GM19099 (cell line): Measurements from ENCODE around the gene ATRIP.

Experiments
- POLR2A ChIP-seq: IDR thresholded peaks from 3 replicates; pipeline ENCODE4 v1.6.1; 2011; ENCODE audit warnings: low read depth; ENCODE audit not compliant: insufficient read length; ENCODE audit errors: extremely low read depth

ATRIP gene

DNA sequence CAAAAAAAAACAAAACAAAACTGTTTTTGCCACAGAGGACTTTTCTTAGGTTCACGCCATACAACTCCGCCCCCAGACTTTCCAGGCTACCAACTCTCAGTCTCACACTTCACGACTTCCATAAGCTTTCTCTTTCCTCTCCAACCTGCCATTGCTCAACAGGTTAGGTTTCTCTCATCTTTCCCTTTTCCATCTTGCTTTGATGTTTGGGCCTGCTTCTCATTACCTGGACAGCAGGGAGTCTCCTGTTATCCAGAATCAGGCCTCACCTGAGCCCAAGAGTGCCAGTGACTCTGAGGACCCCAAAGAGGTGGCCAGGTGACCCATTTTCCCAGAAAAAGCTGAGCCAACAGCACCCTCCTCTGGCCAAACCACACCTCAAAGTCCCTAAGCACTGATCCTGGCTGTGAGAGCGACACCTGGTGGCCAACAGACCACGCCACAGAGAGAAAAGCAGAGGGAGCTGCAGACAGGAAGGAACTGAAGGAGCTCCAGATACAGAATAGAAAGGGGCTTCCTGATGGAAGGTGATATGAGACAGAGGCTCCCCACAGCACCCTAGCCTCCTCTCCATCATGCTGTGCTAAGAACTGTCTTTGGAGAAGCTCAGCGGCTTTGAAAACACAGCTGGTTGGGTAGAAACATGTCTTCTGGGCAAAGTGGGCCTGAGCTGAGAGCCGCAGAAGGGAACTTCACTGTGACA lies 10.6 kb upstream of the ATRIP start:
- no peak for TF ChIP-seq POLR2A

- TF ChIP-seq POLR2A: no peak
Measured at GRCh38 chr3:48436477-48436787, 10.1 kb upstream of the ATRIP start.

GRCh38 chr3:48436855-48437254 lies 9.7 kb upstream of the ATRIP start:
- no peak for TF ChIP-seq POLR2A

DNA sequence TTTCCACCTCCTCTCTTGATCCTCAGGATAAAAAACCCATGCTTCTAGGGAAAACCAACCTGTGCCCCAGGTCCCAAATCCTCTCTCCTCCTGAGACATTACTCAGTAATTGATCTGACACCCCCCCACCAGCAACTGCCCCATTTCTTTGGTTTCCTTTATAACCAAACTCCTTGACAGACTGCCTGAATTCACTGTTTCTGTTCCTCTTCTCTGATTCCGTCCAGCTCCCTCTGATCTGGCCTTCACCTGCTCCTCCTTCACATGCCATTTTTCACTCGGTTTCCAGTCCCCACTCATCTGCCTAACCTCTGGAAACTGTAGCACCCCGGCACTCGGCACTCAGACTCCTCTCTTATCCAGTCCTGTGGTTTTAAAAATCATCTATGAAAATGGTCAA lies 8.7 kb upstream of the ATRIP start:
- no peak for TF ChIP-seq POLR2A

- peak; percentile 84 for TF ChIP-seq POLR2A
Measured at GRCh38 chr3:48439820-48440589, 6.5 kb upstream of the ATRIP start, which contains the start of the genes CCDC51 and TMA7. Gene CCDC51 (minus strand): TSS chr3:48440119. CDS start chr3:48435128, 4,991 bp downstream. Gene TMA7 (plus strand): TSS chr3:48440257. CDS start chr3:48440297, 40 bp downstream.

GRCh38 chr3:48440590-48440958 lies 6.0 kb upstream of the ATRIP start:
- TF ChIP-seq POLR2A: no peak

DNA sequence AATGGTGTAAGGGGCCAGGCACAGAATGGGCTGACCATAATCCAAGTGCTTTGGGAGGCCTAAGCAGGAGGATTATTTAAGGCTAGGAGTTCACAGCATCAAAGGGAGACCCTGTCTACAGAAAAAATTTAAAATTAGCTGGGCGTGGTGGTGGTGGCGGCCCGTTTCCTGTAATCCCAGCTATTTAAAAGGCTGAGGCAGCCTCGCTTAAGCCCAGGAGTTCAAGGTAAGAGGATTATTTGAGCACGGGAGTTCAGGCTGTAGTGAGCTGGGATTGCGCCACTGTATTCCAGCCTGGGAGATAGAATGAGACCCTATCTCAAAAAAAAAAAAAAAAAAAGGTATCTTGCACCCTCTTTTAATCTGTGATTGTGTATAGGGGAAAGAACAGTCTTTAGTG lies 4.6 kb upstream of the ATRIP start:
- TF ChIP-seq POLR2A: no peak

DNA sequence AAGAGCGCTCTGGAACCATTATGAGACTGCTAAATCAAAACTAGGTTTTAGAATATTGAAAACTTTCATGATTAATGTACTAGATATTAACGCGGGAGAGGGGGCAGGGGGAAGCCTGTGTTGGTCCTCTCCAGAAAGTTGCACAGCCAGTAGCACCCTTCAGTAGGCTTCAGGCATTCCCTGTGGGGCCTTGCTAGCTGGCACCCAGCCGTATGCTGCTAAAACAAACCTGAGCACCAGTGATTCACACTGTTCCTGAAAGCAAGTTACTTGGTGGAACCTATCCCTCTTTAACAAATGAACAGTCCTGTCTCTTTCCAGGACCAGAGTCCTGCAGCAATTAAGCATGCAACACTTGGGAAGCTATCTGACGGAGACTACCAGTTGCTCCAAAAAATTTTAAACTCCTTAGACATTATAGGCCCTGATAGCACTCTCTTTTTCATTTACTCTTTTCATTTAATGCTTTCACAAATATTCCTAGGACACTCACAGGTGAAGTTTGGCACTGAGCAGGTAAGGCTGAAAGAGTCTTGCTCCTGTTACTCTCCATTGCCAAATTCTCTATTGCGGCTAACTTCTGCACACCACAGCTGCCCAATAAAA lies 1.2 kb upstream of the ATRIP start:
- peak; percentile 15 for TF ChIP-seq POLR2A

DNA sequence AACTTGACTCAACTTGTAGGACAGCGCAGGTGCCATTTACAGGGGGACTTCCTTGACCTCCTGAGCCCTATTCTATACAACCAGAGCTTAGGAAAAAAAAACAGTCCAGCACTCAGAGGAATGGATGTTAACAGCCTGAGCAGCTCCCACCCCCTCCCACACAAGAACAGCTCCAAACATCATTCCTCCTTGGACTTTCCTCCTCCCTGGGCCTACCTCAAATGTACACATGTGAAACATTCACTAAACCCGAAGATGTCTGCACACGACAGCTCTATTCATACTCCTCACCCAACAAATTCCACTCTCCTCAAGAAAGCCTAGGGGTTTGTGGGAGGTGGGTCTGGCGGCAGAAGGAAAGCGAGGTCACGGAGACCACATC lies 503 bp upstream of the ATRIP start:
- no peak for TF ChIP-seq POLR2A

- no peak for TF ChIP-seq POLR2A
Measured at GRCh38 chr3:48451270-48451669, 4.7 kb downstream of the ATRIP start.

DNA sequence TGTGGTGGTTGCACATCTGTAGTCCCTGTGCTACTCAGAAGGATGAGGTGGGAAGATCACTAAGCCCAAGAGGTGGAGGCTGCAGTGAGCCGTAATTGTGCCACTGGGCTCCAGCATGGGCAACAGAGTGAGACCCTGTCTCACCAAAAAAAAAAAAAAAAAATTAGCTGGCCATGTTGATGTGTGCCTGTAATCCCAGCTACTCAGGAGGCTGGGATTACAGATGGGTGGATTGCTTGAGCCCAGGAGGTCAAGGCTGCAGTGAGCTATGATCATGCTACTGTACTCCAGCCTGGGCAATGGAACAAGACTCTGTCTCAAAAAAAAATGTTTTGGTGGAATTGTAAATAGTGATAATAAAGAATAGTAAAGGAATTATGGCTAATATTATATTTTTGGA lies 9.9 kb downstream of the ATRIP start:
- no peak for TF ChIP-seq POLR2A

GRCh38 chr3:48459331-48459730 lies 12.8 kb downstream of the ATRIP start:
- TF ChIP-seq POLR2A: no peak

GRCh38 chr3:48459773-48460516 lies 13.4 kb downstream of the ATRIP start:
- TF ChIP-seq POLR2A: no peak

DNA sequence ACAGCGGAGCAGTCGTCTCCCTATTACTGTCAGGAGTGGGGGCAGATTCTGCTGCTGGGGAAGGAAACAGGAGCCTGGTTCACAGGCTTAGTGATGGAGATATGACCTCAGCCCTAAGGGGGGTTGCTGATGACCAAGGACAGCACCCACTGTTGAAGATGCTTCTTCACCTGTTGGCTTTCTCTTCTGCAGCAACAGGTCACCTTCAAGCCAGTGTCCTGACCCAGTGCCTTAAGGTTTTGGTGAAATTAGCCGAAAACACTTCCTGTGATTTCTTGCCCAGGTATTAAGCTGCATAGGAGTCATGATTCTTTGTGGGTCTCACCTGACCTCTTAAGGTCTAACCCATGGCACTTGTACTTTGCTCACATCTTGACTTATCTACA lies 14.0 kb downstream of the ATRIP start:
- TF ChIP-seq POLR2A: no peak

DNA sequence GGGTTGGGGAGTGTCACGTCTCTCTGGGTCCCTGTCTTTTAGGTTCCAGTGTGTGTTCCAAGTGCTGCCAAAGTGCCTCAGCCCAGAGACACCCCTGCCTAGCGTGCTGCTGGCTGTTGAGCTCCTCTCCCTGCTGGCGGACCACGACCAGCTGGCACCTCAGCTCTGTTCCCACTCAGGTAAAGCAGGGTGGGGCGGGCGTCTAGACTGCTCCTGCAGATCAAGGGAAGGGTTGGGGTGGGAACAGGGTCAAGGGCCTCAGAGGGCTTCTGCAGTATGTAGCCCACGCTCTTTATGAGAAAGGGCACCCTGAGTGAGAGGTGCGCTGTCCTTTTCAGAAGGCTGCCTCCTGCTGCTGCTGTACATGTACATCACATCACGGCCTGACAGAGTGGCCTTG lies 17.2 kb downstream of the ATRIP start:
- no peak for TF ChIP-seq POLR2A
